Keratinocyte (primary cell): ENCODE data around the gene SLBP.

Experiments
- EZH2 ChIP-seq: IDR thresholded peaks from one replicate; pipeline ENCODE4 v1.6.1; 2012; ENCODE audit warnings: inconsistent platforms, mild to moderate bottlenecking, low read length, moderate library complexity
- TF ChIP-seq, protein P1 (sequence below), 3 experiments: IDR thresholded peaks in 1 of 3; conservative IDR thresholded peaks in 1 of 3; optimal IDR thresholded peaks in 1 of 3; 2 replicates in 2 of 3; 3 replicates in 1 of 3; pipeline versions ENCODE3 to v1.5.1; 2011; ENCODE audit warnings: low read length in 3 of 3, mild to moderate bottlenecking in 3 of 3, moderate library complexity in 2 of 3, control low read depth in 1 of 3, inconsistent platforms in 1 of 3; ENCODE audit not compliant: insufficient read depth in 2 of 3; ENCODE audit errors: extremely low read depth in 1 of 3

DNA sequence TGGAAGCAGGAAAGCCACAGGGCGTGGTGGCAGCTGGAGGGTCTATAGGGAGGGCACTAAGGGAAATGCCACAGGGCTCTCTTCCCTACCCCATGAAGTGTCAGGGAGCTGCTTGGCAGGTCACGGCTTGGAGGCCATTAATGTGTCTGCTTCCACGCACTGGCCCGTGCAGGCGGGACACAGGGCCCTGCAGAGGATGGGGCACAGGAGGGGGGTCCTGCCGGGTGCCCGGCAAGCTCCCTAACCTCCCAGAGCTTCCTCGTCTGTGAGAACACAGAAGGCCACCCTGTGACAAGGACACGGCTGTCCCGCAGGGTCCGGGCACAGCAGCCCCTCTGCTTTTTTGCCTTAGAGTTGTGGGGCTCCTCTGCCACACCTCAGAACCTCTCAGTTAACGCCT, 53.5 kb downstream of the SLBP start:
- TF ChIP-seq, protein P1, sequence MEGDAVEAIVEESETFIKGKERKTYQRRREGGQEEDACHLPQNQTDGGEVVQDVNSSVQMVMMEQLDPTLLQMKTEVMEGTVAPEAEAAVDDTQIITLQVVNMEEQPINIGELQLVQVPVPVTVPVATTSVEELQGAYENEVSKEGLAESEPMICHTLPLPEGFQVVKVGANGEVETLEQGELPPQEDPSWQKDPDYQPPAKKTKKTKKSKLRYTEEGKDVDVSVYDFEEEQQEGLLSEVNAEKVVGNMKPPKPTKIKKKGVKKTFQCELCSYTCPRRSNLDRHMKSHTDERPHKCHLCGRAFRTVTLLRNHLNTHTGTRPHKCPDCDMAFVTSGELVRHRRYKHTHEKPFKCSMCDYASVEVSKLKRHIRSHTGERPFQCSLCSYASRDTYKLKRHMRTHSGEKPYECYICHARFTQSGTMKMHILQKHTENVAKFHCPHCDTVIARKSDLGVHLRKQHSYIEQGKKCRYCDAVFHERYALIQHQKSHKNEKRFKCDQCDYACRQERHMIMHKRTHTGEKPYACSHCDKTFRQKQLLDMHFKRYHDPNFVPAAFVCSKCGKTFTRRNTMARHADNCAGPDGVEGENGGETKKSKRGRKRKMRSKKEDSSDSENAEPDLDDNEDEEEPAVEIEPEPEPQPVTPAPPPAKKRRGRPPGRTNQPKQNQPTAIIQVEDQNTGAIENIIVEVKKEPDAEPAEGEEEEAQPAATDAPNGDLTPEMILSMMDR (optimal IDR thresholded peaks at IDR 0.05 in 1 of 3, IDR thresholded peaks at IDR 0.05 in 1 of 3, conservative IDR thresholded peaks at IDR 0.05 in 1 of 3; ENCODE audit: extremely low read depth in 1 of 3, insufficient read depth in 2 of 3, low read length in 3 of 3) = no peak
- TF ChIP-seq EZH2 = no peak
